Spleen (tissue), 11 donors: ENCODE data around the gene SOS1. TPM values are rescaled to one million over a fixed set of nuclear protein-coding genes. Genes with fewer than 3 reads are reported as not detected.
"Not testable (repeated sequence)": the region's sequence is repeated elsewhere in the genome, so short reads cannot be mapped to it uniquely, and the experiment has no call there.

Experiments
- DNase-seq: peaks from one replicate; pipeline ENCODE4 v3.0.0-alpha.2; 2020
- H3K27ac ChIP-seq, 8 donors: fragments of 200-600 bp; sonication (generic) in 7 of 8; 1 replicate in 4 of 8; 2 replicates in 4 of 8; pipeline versions ENCODE4 v1.5.0 to v1.8.0; 2016 to 2021; ENCODE audit warnings: inconsistent platforms in 4 of 8, mild to moderate bottlenecking in 4 of 8, moderate library complexity in 1 of 8
- H3K27me3 ChIP-seq, 7 donors: fragments of 200-600 bp; sonication (generic) in 6 of 7; replicated peaks in 1 of 7; 1 replicate in 4 of 7; 2 replicates in 3 of 7; pipeline versions ENCODE4 v1.5.0 to v1.8.0; 2016 to 2021; ENCODE audit warnings: inconsistent platforms in 3 of 7, mild to moderate bottlenecking in 1 of 7
- H3K36me3 ChIP-seq, 6 donors: fragments of 200-600 bp; sonication (generic) in 5 of 6; 1 replicate in 4 of 6; 2 replicates in 2 of 6; pipeline versions ENCODE4 v1.5.0 to v1.8.0; 2016 to 2021; ENCODE audit warnings: inconsistent platforms in 2 of 6
- H3K4me1 ChIP-seq, 6 donors: fragments of 200-600 bp; sonication (generic) in 5 of 6; 1 replicate in 3 of 6; 2 replicates in 3 of 6; pipeline versions ENCODE4 v1.5.0 to v1.8.0; 2016 to 2021; ENCODE audit warnings: inconsistent platforms in 3 of 6
- H3K4me3 ChIP-seq, 8 donors: fragments of 200-600 bp; sonication (generic) in 7 of 8; 1 replicate in 4 of 8; 2 replicates in 4 of 8; pipeline versions ENCODE4 v1.5.0 to v1.8.0; 2016 to 2021; ENCODE audit warnings: inconsistent platforms in 4 of 8, mild to moderate bottlenecking in 4 of 8, moderate library complexity in 2 of 8
- H3K9me3 ChIP-seq, 8 donors: fragments of 200-600 bp; sonication (generic) in 7 of 8; 1 replicate in 4 of 8; 2 replicates in 4 of 8; pipeline versions ENCODE4 v1.5.0 to v1.8.0; 2016 to 2021; ENCODE audit warnings: inconsistent platforms in 4 of 8
- CTCF ChIP-seq, 11 experiments: fragments of 200-600 bp in 7 of 11; fragments of 450-650 bp in 4 of 11; sonication (generic) in 4 of 11; IDR thresholded peaks in 8 of 11; conservative IDR thresholded peaks in 3 of 11; 1 replicate in 7 of 11; 2 replicates in 4 of 11; pipeline versions ENCODE4 v1.4.0 to v1.8.0; 2016 to 2021; ENCODE audit warnings: antibody characterized with exemption in 11 of 11, inconsistent platforms in 4 of 11, mild to moderate bottlenecking in 1 of 11
- POLR2A ChIP-seq, 3 donors: fragments of 450-650 bp; IDR thresholded peaks; one replicate each; pipeline ENCODE4 v1.5.1; 2017; ENCODE audit warnings: antibody characterized with exemption in 3 of 3, mild to moderate bottlenecking in 1 of 3
- POLR2AphosphoS5 ChIP-seq, 3 donors: sonication (generic); formaldehyde crosslinking; IDR thresholded peaks; one replicate each; pipeline ENCODE4 v1.5.1; 2017; ENCODE audit warnings: antibody characterized with exemption in 3 of 3
- WGBS, 5 donors: extraction: QIAGEN DNeasy Blood & Tissue Kit in 3 of 5; methylation state at CpG; one replicate each; pipeline versions ENCODE4 v1.1.5 to v1.1.7; 2013 to 2018; 5-methylcytosine and 5-hydroxymethylcytosine counted together
- intact Hi-C: fragments of 100-400 bp; cut with DNase I; formaldehyde crosslinking; loops from one replicate; pipeline ENCODE4 v1.15.0; 2023; ENCODE audit warnings: low total_unique reads
- polyA plus RNA-seq, 3 donors: library from polyadenylated mRNA; stranded (reverse); fragments of 200-250 nt; gene quantifications; one replicate each; pipeline ENCODE4 v1.2.1, GENCODE V29; 2013
- total RNA-seq, 7 donors: library from RNA; depleted of rRNA in 3 of 7; stranded (reverse); fragments of >200 nt in 3 of 7; fragmentation: NEBNext Ultra II Directional in 4 of 7; extraction: Animal tissue kit (Norgen Biotek cat#: 25700) in 4 of 7; gene quantifications; one replicate each; pipeline versions ENCODE4 v1.1.0 to v1.2.1, GENCODE V29; 2016 to 2021
- donor health status: healthy with polysubstance abuse.
- donor health status: DM: no; HTN: no; CAD: no; lungs with moderate emphysema.
- donor health status: DM: no; HTN: no; CAD: no.
- donor health status: Bipolar disorder and iron deficiency.
- donor health status: healthy.
- donor health status: DM: no; HTN: no; CAD: no.
- donor health status: DM: yes; HTN: yes; CAD: no.

The SOS1 gene
- total and polyA plus RNA-seq, 10 donors, result 5.9 to 85.8 (median 42.8) TPM

DNA sequence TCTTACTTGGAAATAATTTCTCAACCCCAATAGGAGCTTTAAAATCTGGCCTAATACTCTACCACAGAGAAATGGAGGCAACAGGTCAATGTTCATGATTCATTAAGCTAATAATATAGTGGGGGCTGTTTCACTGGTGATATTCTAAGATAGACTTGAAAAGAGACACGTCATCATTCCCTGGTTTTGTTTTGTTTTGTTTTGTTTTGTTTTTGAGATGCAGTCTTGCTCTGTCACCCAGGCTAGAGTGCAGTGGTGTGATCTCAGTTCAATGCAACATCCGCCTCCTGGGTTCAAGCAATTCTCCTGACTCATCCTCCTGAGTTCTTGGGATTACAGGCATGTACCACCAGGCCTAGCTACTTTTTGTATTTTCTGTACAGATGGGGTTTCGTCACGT is 37.5 kb upstream of the SOS1 start:
- Histone ChIP-seq H3K36me3 (no peaks in the 10 kb centered on the region), H3K9me3 (no peaks in the 10 kb centered on the region), H3K4me1 (no peaks in the 10 kb centered on the region), H3K27ac (no peak overlapping the region), H3K27me3 (no peaks in the 10 kb centered on the region), H3K4me3 (no peak overlapping the region)
- no peak for TF ChIP-seq POLR2AphosphoS5 (IDR thresholded peaks at IDR 0.05)
- TF ChIP-seq CTCF (IDR thresholded peaks at IDR 0.05 in 8 of 11, conservative IDR thresholded peaks at IDR 0.05 in 3 of 11), result no peak
- no peak for TF ChIP-seq POLR2A (IDR thresholded peaks at IDR 0.05)
- 86 to 94% (median 94%) methylated on average over 4 of the region's 4 CpGs for WGBS, 5 donors
- intact Hi-C loops, result no loop called here
- DNase-seq, result no peak

GRCh38 chr2:39156846-39157245 is 36.0 kb upstream of the SOS1 start:
- Histone ChIP-seq H3K36me3 (no peaks in the 10 kb centered on the region), H3K9me3 (no peaks in the 10 kb centered on the region), H3K27ac (no peak overlapping the region), H3K27me3 (no peaks in the 10 kb centered on the region), H3K4me1 (no peaks in the 10 kb centered on the region), H3K4me3 (no peak overlapping the region)
- intact Hi-C loops, result no loop called here
- no peak for DNase-seq
- no peak for TF ChIP-seq POLR2A (IDR thresholded peaks at IDR 0.05)
- TF ChIP-seq POLR2AphosphoS5 (IDR thresholded peaks at IDR 0.05), result no peak
- TF ChIP-seq CTCF (IDR thresholded peaks at IDR 0.05 in 8 of 11, conservative IDR thresholded peaks at IDR 0.05 in 3 of 11), result no peak
- WGBS, 5 donors, result 90 to 97% (median 93%) methylated on average over 6 of the region's 6 CpGs

- Histone ChIP-seq H3K27me3 (no peaks in the 10 kb centered on the region), H3K36me3 (no peaks in the 10 kb centered on the region), H3K4me1 (no peaks in the 10 kb centered on the region), H3K4me3 (no peak overlapping the region), H3K27ac (no peak overlapping the region), H3K9me3 (no peaks in the 10 kb centered on the region)
- intact Hi-C loops, result no loop called here
- no peak for DNase-seq
- TF ChIP-seq POLR2AphosphoS5 (IDR thresholded peaks at IDR 0.05), result no peak
- no peak for TF ChIP-seq POLR2A (IDR thresholded peaks at IDR 0.05)
- TF ChIP-seq CTCF (IDR thresholded peaks at IDR 0.05 in 8 of 11, conservative IDR thresholded peaks at IDR 0.05 in 3 of 11), result no peak
These were observed 35.3 kb upstream of the SOS1 start for GRCh38 chr2:39156107-39156506.

- intact Hi-C loops, H3K36me3 ChIP-seq, H3K27ac ChIP-seq, DNase-seq, H3K27me3 ChIP-seq, H3K4me1 ChIP-seq, H3K4me3 ChIP-seq, H3K9me3 ChIP-seq: not testable (repeated sequence)
- 91 to 96% (median 94%) methylated on average over 4 of the region's 4 CpGs for WGBS, 5 donors
These were observed 34.7 kb upstream of the SOS1 start for GRCh38 chr2:39155573-39155972.

GRCh38 chr2:39154944-39155343 is 34.1 kb upstream of the SOS1 start:
- H3K27ac ChIP-seq, result no peak overlapping the region
- H3K27me3 ChIP-seq, result no peaks in the 10 kb centered on the region
- H3K4me3 ChIP-seq, result no peak overlapping the region
- H3K4me1 ChIP-seq, result no peaks in the 10 kb centered on the region
- DNase-seq, result no peak
- 83 to 97% (median 90%) methylated on average over 3 of the region's 3 CpGs for WGBS, 5 donors
- no peaks in the 10 kb centered on the region for H3K36me3 ChIP-seq
- TF ChIP-seq CTCF (IDR thresholded peaks at IDR 0.05 in 8 of 11, conservative IDR thresholded peaks at IDR 0.05 in 3 of 11) (no peak), POLR2A (IDR thresholded peaks at IDR 0.05) (no peak), POLR2AphosphoS5 (IDR thresholded peaks at IDR 0.05) (no peak)
- intact Hi-C loops, result no loop called here
- no peaks in the 10 kb centered on the region for H3K9me3 ChIP-seq
